HG02970 (cell line): ENCODE results near the gene METAP1.
A peak's percentile ranks its signal among the peaks of the same experiment; 100 is the strongest.
"Not testable (repeated sequence)": the region's sequence is repeated elsewhere in the genome, so short reads cannot be mapped to it uniquely, and the experiment has no call there.

Source experiments
- ATAC-seq: cut with Tn5 transposase; IDR thresholded peaks from one replicate; pipeline ENCODE4 v1.9.1; 2021; ENCODE audit warnings: mild to moderate bottlenecking, moderate library complexity, moderate number of reproducible peaks; ENCODE audit not compliant: unreplicated experiment, low FRiP score

Gene METAP1

GRCh38 chr4:99088481-99089365 lies 93.2 kb downstream of the METAP1 start, which contains the start of gene ADH5:
Gene ADH5, minus strand, starts transcription at chr4:99088788. Its CDS starts 88 bp downstream, at chr4:99088700.
- ATAC-seq: peak; percentile 98

GRCh38 chr4:99090481-99091215 lies 95.1 kb downstream of the METAP1 start:
- no peak for ATAC-seq

GRCh38 chr4:99091216-99091575 lies 95.7 kb downstream of the METAP1 start:
- no peak for ATAC-seq

- ATAC-seq: not testable (repeated sequence)
Measured at GRCh38 chr4:99091841-99092240, 96.3 kb downstream of the METAP1 start.

GRCh38 chr4:99099311-99099710 lies 103.8 kb downstream of the METAP1 start:
- no peak for ATAC-seq

GRCh38 chr4:99099814-99100213 lies 104.3 kb downstream of the METAP1 start:
- ATAC-seq: not testable (repeated sequence)

GRCh38 chr4:99100876-99101275 lies 105.4 kb downstream of the METAP1 start:
- ATAC-seq: no peak

GRCh38 chr4:99102634-99103033 lies 107.1 kb downstream of the METAP1 start:
- no peak for ATAC-seq

GRCh38 chr4:99103166-99103565 lies 107.6 kb downstream of the METAP1 start:
- ATAC-seq: no peak

- no peak for ATAC-seq
Measured at GRCh38 chr4:99104153-99104552, 108.6 kb downstream of the METAP1 start.

GRCh38 chr4:99109286-99109685 lies 113.8 kb downstream of the METAP1 start:
- not testable (repeated sequence) for ATAC-seq
